OCI-LY7 (cell line): ENCODE data around the gene CLMN.

Experiments used
- CTCF ChIP-seq: fragments of 200-600 bp; sonication (generic); conservative IDR thresholded peaks from 2 replicates; pipeline ENCODE4 v1.5.1; 2014; ENCODE audit warnings: mild to moderate bottlenecking, antibody characterized with exemption, low read length, moderate library complexity, mixed read lengths
- EZH2phosphoT487 ChIP-seq: fragments of 200-600 bp; sonication (generic); IDR thresholded peaks from 2 replicates; pipeline ENCODE4 v1.6.1; 2018; ENCODE audit warnings: low read depth, borderline replicate concordance, mild to moderate bottlenecking, mixed run types, antibody characterized with exemption, low read length, moderate library complexity, mixed read lengths

DNA sequence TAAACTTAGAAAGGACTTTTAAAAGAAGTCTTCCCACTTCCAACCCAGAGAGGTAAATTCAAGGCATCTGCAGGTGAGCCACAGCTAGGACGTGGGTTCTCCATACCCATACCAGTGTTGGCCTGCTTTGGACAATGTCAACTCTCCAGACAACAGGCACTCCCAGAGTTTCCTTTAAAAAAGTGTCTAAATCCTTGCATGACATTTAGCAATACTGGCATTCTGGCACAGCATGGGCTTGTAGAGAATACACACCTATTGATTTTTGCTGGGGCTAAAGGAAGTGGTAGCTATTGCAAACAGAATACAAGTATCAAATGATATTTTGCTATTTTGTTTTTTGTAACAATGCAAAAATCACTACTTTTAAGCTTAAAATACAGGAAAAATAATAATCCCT, 136.6 kb downstream of the CLMN start:
- TF ChIP-seq EZH2phosphoT487 (no peak), CTCF (no peak)
